ENCODE data around the gene CFAP99. TPM values are rescaled to one million over a fixed set of nuclear protein-coding genes. Genes with fewer than 3 reads are reported as not detected.

Gene CFAP99
- total and polyA plus RNA-seq, 9 of the 15 experiments (the other 6 are each of a cell fraction or from before 2014, with no cell fraction given): 0.07 to 0.18 (median 0.09) TPM; not detected in 6

- TF ChIP-seq CTCF (IDR thresholded peaks at IDR 0.05 in 2 of 3, conservative IDR thresholded peaks at IDR 0.05 in 1 of 3; ENCODE audit: insufficient read depth in 2 of 3, low read depth in 1 of 3, low read length in 3 of 3): no peak
- no peak for TF ChIP-seq KLF6 (CRISPR knock-in tag; IDR thresholded peaks at IDR 0.05; ENCODE audit: borderline replicate concordance)
- peak; percentile 29; the same call in 1 of the 2 replicates for TF ChIP-seq ZNF175 (CRISPR knock-in tag; IDR thresholded peaks at IDR 0.05; ENCODE audit: low read depth)
- TF ChIP-seq KDM5B (IDR thresholded peaks at IDR 0.05; ENCODE audit: insufficient replicate concordance, low read depth, low read length): no peak
- no peak for TF ChIP-seq CTBP1 (IDR thresholded peaks at IDR 0.05; ENCODE audit: borderline replicate concordance)
- no peak for TF ChIP-seq DPF2 (IDR thresholded peaks at IDR 0.05)
- TF ChIP-seq SMAD4 (CRISPR knock-in tag; conservative IDR thresholded peaks at IDR 0.05): peak; percentile 46; the same call in 1 of the 2 replicates
- no peak for TF ChIP-seq ARHGAP35 (IDR thresholded peaks at IDR 0.05; ENCODE audit: partially characterized antibody)
- no peak for TF ChIP-seq ZNF507 (tag; conservative IDR thresholded peaks at IDR 0.05)
- no peak; the same call in 1 of the 2 replicates for TF ChIP-seq CHD2 (IDR thresholded peaks at IDR 0.05; ENCODE audit: low read depth, low read length)
- TF ChIP-seq NFE2 (IDR thresholded peaks at IDR 0.05; ENCODE audit: low read depth): 0 out of 2 replicates have a peak, but pooled peaks have one; percentile 9
- TF ChIP-seq PBX2 (CRISPR knock-in tag; IDR thresholded peaks at IDR 0.05; ENCODE audit: low read depth): no peak
- TF ChIP-seq PBX2 (tag; conservative IDR thresholded peaks at IDR 0.05; ENCODE audit: low read depth): no peak
- peak; percentile 59 for TF ChIP-seq ETV1 (tag; conservative IDR thresholded peaks at IDR 0.05; ENCODE audit: low read depth)
- no peak for TF ChIP-seq ZFPM2 (CRISPR knock-in tag; IDR thresholded peaks at IDR 0.05)
- no peak for TF ChIP-seq ELF4 (CRISPR knock-in tag; IDR thresholded peaks at IDR 0.05)
- TF ChIP-seq SIN3A (IDR thresholded peaks at IDR 0.05; ENCODE audit: borderline replicate concordance in 2 of 2, control insufficient read depth in 1 of 2, low read depth in 2 of 2, low read length in 2 of 2): no peak
- TF ChIP-seq, protein P1, sequence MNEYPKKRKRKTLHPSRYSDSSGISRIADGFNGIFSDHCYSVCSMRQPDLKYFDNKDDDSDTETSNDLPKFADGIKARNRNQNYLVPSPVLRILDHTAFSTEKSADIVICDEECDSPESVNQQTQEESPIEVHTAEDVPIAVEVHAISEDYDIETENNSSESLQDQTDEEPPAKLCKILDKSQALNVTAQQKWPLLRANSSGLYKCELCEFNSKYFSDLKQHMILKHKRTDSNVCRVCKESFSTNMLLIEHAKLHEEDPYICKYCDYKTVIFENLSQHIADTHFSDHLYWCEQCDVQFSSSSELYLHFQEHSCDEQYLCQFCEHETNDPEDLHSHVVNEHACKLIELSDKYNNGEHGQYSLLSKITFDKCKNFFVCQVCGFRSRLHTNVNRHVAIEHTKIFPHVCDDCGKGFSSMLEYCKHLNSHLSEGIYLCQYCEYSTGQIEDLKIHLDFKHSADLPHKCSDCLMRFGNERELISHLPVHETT (CRISPR knock-in tag; conservative IDR thresholded peaks at IDR 0.05 in 1 of 2, IDR thresholded peaks at IDR 0.05 in 1 of 2): no peak
- no peak for TF ChIP-seq NR3C1 (CRISPR knock-in tag; IDR thresholded peaks at IDR 0.05)
- TF ChIP-seq PREB (CRISPR knock-in tag; IDR thresholded peaks at IDR 0.05): 0 out of 2 replicates have a peak, but pooled peaks have one; percentile 56
Measured at GRCh38 chr4:2413821-2414610, 4.7 kb upstream of the CFAP99 start (continued).

Data from K562 (cell line).